ENCODE results near the gene ZSWIM3. TPM values are rescaled to one million over a fixed set of nuclear protein-coding genes. Genes with fewer than 3 reads are reported as not detected.
A peak's percentile ranks its signal among the peaks of the same experiment; 100 is the strongest.

ZSWIM3 gene
- total and polyA plus RNA-seq, 2 of the 13 experiments (the other 11 are each of a cell fraction or from before 2014, with no cell fraction given): 5.2 to 5.8 TPM

- peak; percentile 33; the same call in 1 of the 2 replicates for TF ChIP-seq FOXK1 (CRISPR knock-in tag; IDR thresholded peaks at IDR 0.05; ENCODE audit: borderline replicate concordance, low read depth)
- TF ChIP-seq ZNF629 (CRISPR knock-in tag; conservative IDR thresholded peaks at IDR 0.05): no peak
- TF ChIP-seq, protein P1, sequence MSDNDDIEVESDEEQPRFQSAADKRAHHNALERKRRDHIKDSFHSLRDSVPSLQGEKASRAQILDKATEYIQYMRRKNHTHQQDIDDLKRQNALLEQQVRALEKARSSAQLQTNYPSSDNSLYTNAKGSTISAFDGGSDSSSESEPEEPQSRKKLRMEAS (IDR thresholded peaks at IDR 0.05): peak; percentile 49; the same call in 1 of the 2 replicates
- no peak for TF ChIP-seq ZNF562 (CRISPR knock-in tag; IDR thresholded peaks at IDR 0.05; ENCODE audit: borderline replicate concordance)
- TF ChIP-seq ZC3H4 (CRISPR knock-in tag; IDR thresholded peaks at IDR 0.05; ENCODE audit: borderline replicate concordance): no peak
- TF ChIP-seq MYC (CRISPR knock-in tag; IDR thresholded peaks at IDR 0.05; ENCODE audit: borderline replicate concordance): 0 out of 2 replicates have a peak, but pooled peaks have one; percentile 32
- no peak for TF ChIP-seq NCOA1 (CRISPR knock-in tag; IDR thresholded peaks at IDR 0.05)
- TF ChIP-seq SMARCE1 (IDR thresholded peaks at IDR 0.05; ENCODE audit: borderline replicate concordance): no peak
- peak; percentile 13; the same call in 1 of the 2 replicates for TF ChIP-seq ZNF768 (CRISPR knock-in tag; IDR thresholded peaks at IDR 0.05)
- TF ChIP-seq ZNF431 (CRISPR knock-in tag; IDR thresholded peaks at IDR 0.05; ENCODE audit: borderline replicate concordance, low read depth): no peak
- TF ChIP-seq, protein P2, sequence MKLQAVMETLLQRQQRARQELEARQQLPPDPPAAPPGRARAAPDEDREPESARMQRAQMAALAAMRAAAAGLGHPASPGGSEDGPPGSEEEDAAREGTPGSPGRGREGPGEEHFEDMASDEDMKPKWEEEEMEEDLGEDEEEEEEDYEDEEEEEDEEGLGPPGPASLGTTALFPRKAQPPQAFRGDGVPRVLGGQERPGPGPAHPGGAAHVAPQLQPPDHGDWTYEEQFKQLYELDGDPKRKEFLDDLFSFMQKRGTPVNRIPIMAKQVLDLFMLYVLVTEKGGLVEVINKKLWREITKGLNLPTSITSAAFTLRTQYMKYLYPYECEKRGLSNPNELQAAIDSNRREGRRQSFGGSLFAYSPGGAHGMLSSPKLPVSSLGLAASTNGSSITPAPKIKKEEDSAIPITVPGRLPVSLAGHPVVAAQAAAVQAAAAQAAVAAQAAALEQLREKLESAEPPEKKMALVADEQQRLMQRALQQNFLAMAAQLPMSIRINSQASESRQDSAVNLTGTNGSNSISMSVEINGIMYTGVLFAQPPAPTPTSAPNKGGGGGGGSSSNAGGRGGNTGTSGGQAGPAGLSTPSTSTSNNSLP (IDR thresholded peaks at IDR 0.05; ENCODE audit: low read depth, low read length): no peak
- TF ChIP-seq ZMYM3 (CRISPR knock-in tag; IDR thresholded peaks at IDR 0.05): peak; percentile 36; the same call in 1 of the 2 replicates
- 0 out of 2 replicates have a peak, but pooled peaks have one; percentile 46 for TF ChIP-seq BATF2 (CRISPR knock-in tag; IDR thresholded peaks at IDR 0.05)
- TF ChIP-seq FUBP1 (CRISPR knock-in tag; IDR thresholded peaks at IDR 0.05; ENCODE audit: borderline replicate concordance): peak; percentile 98; the same call in 1 of the 2 replicates
- TF ChIP-seq AGO1 (IDR thresholded peaks at IDR 0.05; ENCODE audit: low read depth, low read length, poor library complexity, severe bottlenecking): peak; percentile 67
- TF ChIP-seq ZNF670 (CRISPR knock-in tag; IDR thresholded peaks at IDR 0.05; ENCODE audit: borderline replicate concordance): no peak
- TF ChIP-seq, protein P3, sequence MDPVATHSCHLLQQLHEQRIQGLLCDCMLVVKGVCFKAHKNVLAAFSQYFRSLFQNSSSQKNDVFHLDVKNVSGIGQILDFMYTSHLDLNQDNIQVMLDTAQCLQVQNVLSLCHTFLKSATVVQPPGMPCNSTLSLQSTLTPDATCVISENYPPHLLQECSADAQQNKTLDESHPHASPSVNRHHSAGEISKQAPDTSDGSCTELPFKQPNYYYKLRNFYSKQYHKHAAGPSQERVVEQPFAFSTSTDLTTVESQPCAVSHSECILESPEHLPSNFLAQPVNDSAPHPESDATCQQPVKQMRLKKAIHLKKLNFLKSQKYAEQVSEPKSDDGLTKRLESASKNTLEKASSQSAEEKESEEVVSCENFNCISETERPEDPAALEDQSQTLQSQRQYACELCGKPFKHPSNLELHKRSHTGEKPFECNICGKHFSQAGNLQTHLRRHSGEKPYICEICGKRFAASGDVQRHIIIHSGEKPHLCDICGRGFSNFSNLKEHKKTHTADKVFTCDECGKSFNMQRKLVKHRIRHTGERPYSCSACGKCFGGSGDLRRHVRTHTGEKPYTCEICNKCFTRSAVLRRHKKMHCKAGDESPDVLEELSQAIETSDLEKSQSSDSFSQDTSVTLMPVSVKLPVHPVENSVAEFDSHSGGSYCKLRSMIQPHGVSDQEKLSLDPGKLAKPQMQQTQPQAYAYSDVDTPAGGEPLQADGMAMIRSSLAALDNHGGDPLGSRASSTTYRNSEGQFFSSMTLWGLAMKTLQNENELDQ (CRISPR knock-in tag; IDR thresholded peaks at IDR 0.05; ENCODE audit: borderline replicate concordance): no peak
- TF ChIP-seq BHLHE40 (IDR thresholded peaks at IDR 0.05; ENCODE audit: low read length): 0 out of 2 replicates have a peak, but pooled peaks have one; percentile 6
- TF ChIP-seq NR2F6 (IDR thresholded peaks at IDR 0.05): peak; percentile 30; the same call in 1 of the 2 replicates
- no peak for TF ChIP-seq NR2F6 (CRISPR knock-in tag; IDR thresholded peaks at IDR 0.05)
- TF ChIP-seq ZSCAN31 (CRISPR knock-in tag; IDR thresholded peaks at IDR 0.05; ENCODE audit: low read depth): no peak
- no peak for TF ChIP-seq ZNF446 (CRISPR knock-in tag; IDR thresholded peaks at IDR 0.05)
- TF ChIP-seq ERF (CRISPR knock-in tag; IDR thresholded peaks at IDR 0.05): peak; percentile 27; the same call in 1 of the 2 replicates
Measured at GRCh38 chr20:45823949-45824835, 33.2 kb upstream of the ZSWIM3 start (continued).

All from HepG2 (cell line).